GM12872 (cell line): ENCODE results near the gene VSIG10L2.

ENCODE experiments used
- TF ChIP-seq, protein P1 (sequence below): IDR thresholded peaks from 3 replicates; pipeline ENCODE4 v1.5.1; 2011; ENCODE audit warnings: low read depth, mild to moderate bottlenecking, low read length, moderate library complexity; ENCODE audit not compliant: insufficient read depth

Gene VSIG10L2

DNA sequence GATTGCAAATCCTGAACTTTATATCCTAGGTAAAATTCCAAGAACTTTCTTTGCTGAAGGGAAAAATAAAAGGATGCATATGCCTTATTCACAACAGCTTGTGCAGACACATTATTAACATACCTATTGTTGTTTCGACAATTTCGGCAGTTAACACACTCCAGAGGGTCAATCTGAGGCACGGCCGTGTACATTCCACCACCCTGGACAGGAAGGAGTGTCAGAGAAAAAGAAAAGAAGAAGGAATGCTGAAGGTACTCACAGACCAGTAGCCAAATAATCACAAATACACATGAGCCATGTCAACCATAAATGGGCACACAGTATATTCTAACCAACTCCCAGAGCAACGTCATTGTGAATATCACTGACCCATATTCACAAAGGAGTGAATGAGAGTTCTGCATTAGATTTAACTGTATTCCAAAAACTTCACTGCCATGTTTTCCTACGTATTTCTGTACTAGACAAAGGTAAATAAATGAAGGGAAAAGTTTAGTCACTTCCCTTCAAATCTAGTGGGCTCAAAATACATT, 32.4 kb downstream of the VSIG10L2 start:
- TF ChIP-seq, protein P1, sequence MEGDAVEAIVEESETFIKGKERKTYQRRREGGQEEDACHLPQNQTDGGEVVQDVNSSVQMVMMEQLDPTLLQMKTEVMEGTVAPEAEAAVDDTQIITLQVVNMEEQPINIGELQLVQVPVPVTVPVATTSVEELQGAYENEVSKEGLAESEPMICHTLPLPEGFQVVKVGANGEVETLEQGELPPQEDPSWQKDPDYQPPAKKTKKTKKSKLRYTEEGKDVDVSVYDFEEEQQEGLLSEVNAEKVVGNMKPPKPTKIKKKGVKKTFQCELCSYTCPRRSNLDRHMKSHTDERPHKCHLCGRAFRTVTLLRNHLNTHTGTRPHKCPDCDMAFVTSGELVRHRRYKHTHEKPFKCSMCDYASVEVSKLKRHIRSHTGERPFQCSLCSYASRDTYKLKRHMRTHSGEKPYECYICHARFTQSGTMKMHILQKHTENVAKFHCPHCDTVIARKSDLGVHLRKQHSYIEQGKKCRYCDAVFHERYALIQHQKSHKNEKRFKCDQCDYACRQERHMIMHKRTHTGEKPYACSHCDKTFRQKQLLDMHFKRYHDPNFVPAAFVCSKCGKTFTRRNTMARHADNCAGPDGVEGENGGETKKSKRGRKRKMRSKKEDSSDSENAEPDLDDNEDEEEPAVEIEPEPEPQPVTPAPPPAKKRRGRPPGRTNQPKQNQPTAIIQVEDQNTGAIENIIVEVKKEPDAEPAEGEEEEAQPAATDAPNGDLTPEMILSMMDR, result no peak

DNA sequence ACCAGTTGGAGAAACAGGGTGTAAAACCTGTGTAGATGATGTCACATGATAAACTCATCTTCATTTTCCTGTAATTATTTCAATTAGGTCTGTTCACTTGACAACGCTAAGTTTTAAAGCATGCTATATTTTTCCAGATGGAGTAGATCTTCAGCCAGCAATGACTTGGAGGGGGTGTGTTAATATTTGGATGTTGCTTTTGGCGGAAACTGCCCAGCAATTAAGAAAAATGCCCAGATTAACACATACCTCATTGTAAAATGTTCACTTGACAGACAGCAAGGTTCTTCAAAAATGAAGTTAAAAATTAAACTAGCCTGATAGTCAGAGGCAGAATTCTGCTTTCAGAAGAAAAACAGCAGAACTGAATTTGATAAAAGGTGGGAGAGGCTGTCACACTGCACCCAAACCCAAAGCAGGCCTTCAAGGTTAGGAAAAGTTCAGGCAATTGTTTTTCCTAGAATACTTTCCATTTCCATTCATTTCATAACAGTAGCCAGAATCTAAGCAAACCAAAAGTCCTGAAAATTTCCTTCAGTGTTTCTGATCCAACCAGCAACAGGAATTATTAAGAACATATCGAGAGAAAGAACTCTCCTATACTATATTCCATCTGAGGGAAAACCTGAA, 33.0 kb downstream of the VSIG10L2 start:
- TF ChIP-seq, protein P1, result no peak

DNA sequence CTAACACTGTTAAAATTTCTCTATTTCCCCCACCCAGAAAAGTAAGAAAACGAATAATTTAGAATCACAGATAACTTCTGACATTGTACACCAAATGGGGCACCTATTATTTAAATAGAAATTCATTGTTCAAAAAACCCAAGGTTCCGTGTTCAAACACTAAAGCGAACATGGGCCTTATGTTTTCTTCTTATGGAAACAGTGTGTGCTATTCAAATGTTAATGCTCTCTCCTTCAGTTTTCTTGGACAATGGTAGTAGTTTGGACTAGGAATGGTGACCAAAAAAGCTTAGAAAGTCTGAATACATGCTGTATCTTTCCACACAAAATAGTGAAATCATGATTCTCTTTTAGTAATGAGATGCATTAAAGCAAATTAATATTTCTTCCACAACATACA, 33.7 kb downstream of the VSIG10L2 start:
- TF ChIP-seq, protein P1, result no peak

DNA sequence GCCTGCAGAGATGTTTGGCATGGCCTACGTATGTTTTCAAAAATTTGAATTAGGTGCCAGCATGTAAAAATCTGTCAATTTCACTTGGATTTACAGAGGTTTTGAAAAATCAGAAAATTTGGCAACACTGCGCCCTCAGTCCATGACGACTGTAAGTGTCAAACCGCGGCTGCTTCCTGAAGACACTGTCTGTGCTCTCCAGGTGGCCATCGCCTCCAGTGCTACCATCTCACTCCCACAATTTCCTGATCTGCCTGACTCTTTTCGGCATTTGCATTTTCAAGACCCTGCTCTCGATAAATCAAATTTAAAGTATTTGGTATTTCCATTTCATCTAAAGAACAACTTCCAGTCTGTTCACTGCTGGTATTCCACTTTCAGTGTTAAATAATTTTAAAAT, 34.6 kb downstream of the VSIG10L2 start:
- TF ChIP-seq, protein P1, result no peak

DNA sequence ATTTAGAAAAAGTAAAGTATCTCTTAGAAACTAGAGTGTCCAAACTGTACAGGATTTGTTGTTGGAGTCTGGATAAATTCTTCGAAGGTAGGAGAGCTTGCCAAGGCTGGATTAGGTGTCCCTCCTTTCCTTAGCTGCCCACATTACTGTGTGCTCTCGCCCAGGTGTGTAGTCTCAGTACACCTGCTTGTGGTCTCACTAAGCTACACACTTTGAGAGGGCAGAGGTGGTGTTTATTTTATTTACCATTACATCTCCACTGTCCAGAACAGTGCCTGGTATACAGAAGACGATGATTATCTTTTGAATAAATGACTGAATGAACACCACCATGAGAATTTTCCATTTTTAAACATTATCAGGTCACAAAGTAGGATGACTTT, 36.5 kb downstream of the VSIG10L2 start:
- TF ChIP-seq, protein P1, result no peak

DNA sequence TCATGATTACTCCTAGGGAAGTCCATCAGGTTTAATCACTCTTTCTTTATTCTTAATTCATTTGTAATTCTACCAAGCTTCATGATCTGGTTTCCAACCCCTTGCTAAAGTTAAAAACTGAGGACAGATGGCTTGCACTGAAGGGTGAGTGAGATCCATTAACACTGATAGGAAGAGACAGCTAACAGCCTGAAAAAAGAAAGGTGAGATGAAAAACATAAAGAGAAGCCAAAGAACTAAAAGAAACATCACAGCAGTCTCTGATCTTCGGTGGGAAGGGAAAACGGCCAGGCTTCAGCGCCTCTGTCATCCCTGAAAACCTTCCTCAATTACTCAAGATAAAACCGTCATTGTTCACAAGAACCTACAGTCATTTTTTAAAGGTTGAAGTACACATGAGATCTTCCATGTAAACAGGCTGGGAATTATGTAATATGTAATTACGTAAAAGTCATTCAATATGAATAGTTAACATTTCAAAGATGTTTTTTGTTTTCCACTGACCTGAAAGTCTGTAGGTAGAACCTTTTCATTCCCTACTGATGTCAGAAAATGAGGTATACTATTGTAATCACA, 41.3 kb downstream of the VSIG10L2 start:
- TF ChIP-seq, protein P1, result no peak

DNA sequence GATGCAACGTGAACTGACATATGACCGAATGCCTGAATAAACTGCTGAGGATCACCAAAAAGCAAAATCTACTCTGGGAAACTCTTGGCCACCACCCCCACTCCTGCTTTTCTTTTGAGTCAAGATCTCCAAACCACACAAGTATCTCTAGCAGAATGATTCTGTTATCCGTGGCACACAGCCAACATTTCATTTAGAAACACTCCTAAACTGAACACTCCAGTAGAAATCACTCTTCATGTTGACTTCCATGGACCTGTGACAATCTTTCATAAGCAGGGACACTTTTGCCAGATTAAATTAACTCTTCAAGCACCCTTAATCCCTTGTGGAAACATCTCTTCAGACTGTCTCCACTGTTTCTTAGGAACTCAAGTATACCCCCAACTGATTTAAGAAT, 44.4 kb downstream of the VSIG10L2 start:
- TF ChIP-seq, protein P1, result no peak
